ENCODE results near the gene ACTL8.

ACTL8 gene, protein sequence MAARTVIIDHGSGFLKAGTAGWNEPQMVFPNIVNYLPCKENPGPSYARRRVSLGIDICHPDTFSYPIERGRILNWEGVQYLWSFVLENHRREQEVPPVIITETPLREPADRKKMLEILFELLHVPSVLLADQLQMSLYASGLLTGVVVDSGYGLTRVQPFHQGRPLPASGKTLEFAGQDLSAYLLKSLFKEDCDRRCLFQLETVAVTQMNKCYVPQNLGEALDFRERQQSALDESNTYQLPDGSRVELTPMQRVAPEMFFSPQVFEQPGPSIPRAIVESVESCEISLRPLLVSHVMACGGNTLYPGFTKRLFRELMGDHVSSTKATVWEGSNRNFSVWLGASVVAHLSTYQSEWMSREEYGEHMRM

DNA sequence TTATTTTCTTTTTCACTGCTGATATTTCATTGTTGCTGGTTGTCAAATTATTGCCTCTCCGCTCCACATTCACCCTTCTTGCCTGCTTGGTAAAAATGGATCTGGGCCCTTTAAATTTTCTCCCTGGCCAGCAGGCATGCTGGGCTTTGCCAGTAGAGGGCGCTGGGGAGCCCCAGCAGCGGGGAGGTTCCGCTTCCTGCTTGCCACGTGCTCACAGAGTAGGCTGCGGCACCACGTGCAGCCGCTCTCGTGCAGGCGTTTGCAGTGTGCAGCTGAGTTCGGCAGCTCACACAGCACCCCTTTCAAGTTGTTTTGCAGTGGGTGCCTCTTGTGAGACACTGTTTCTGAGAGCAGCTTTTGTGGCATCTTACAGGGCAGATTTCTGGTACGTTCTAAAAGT is at the start of gene ACTL8:
Gene ACTL8, plus strand, starts transcription at position 214 of the 400 bp plus-strand sequence. CDS start 67,676 bp downstream, outside the sequence.
- FAIRE-seq, result no peak

DNA sequence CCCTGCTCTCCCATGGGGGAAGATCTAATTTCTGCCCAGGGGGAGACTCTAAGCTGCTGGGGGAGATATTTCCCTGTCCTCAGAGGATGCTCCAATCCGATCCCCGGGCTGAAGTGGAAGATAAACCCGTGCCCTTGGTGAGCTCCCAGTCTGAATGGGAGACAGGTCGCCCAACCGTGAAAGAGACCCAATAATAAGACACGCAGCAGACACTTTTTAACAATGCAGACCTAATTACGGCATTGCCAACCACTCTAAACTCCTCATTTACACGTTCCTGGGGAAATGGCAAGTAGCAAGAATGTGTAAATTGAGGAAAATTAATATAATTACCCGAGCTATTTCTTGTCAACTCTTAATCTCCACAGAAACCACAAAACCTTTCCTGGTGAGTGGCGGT is 48.7 kb upstream of the ACTL8 start:
- FAIRE-seq, result no peak

DNA sequence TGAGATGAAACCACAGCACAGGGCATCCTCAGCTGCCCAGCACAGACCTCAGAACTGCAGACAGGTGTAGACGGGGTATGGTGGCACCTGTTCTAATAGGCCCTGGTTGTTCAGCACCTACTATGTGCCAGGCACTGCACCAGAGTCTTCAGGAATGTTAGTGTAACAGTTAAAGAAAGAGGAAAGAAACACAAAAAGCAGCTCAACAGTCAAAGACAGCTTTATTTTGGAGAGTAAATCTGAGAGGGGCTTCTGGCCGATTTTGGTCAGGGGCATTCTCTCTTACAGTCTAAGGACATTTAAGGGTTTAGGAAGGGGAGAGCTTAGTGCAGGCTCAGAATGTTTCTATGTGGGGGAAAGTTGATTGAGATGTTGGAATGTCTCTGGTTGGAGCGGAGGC is 45.2 kb upstream of the ACTL8 start:
- no peak for FAIRE-seq

DNA sequence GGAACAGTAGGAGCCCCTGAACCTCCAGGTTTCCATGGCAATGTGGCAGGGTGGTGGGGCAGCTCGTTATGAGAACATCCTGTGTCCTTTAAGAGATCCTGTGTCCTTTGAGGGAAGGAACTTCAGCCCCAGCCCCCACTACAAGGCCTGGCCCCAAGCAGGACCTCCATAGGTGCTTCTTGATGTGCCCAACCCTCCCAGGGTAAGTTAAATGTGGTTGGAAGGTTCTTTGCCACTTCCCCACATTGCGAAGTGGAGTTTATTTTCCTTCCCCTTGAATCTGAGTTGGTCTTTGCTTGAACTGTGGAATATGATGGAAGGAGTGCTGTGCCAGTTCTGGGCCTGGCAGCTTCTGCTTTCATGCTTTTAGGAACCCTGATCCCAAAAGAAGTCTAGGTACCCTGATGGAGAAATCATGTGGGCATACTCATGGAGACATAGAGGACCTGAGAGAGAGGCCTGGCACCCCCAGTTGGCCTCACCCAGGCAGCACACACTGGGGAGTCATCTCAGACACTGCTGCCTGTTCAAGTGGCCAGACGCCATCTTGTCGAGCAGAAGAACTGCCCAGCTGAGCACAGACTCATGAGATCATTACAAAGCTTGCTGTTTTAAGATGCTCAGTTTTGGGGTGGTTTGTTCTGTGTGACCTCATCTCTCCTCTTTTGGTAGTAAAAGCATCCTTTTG is 44.1 kb upstream of the ACTL8 start:
- no peak for FAIRE-seq

DNA sequence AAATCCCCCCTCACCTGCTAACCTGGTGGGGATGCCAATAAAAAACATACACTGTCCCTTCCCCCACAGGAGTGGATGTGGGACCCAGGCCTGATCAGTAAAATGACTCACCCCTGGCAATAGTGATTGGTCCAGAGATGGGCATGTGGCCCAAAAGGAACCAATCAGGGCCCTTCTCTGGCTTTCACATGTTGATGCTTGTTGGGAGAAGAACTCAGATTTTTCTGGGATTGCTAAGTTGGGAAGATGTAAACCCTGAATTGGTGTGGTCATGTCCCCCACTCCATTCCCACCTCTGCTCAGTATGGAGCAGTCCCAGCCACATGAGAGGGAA is 43.6 kb upstream of the ACTL8 start:
- FAIRE-seq, result no peak

DNA sequence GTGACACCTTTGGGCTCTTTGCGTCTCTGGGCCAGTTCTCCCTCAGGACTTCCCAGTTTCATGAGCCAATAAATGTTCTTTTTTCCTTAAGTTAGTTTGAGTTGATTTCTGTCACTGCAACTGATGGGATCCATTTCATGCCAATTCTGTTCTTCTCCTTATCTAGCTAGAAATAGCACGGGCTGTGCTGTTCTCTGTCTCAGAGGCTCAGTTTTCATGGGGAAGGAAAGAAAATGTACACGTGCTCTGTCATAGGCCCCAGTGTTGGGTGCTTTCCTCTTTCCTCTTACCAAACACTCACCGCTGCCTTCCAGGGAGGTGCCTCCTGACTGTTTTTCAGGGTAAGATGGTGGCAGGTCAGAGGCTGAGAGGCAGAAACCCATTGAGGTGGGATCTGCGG is 43.2 kb upstream of the ACTL8 start:
- no peak for FAIRE-seq

DNA sequence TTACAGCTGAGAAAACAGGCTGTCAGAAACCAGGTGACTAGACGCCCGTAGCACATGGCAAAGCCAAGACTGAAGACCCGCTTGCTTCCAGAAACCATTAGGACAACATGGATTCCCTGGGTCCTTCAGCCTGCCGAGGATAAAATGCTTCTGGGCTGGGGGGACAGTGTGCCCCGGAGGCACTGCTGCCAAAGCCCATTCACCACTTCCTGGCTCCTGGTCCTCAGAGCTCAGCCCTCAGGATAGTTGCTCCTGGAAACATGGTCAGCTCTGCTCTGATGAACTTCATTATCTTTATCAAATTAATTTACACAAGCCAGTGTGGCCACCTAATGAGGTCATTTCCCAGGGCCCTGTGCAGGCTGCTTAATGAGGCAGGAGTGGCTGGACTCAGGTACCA is 41.1 kb upstream of the ACTL8 start:
- FAIRE-seq, result no peak

DNA sequence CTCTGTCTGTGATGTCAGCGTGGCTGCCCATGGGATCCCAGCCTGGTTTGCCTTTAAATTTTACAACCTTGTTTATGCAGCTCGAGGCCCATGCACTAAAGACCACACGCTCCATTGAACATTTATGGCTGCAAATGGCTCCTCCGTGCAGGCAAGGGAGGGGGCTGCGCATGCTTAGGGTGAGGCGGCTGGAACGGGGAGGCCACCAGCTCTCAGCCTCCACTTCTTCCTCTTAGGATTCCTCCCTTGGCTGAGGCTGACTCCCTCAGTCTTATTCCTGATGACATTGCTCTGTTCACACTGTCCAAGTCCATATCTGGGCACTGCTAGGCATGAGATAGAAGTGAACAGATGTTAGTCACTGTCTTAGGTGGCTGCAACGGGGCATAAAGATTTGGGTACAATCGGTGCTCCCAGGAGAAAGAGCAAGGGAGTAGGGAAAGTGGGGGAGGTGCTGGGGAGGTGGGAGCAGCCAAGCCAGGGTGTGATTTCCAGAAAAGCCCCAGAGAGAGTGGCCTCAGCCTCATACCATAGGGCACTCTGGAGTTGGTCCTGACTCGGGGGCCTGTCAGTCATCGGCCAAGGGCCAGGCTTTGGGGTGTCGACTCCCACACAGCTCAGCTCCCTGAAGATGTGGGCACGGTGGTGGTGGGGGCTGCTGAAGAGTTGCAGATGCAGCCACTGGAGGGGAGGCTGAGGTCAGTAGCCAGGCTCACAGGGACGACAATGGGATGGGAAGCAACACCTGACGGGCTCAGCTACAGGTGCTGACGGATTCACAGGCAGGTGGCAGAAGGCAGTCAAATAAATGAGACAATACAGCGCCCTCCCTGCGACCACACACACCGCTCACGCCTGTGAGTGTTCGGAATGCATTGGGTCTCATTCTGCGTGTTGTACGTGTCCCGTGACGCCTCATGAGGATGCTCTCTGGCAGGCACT is 37.3 kb upstream of the ACTL8 start:
- FAIRE-seq, result no peak

DNA sequence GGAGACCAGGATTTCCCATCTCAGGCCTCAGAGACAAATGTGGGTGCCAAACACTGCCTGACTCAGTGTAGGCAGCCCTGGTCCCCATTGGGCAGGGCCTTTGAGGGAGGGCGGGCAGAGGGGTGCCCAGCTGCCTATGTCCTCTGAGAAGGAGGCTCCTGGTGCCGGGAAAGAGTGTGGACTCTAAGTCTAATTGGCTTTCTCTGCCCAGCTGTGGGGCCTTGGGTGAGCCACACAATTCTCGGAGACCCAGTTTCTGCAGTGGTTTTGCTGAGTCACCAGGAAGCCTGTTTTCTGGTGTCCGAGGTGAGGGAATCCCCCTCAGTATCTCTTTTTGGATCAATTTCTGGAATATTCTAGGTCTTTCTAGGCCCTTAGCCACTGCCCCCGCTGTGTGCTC is 35.3 kb upstream of the ACTL8 start:
- FAIRE-seq, result no peak

DNA sequence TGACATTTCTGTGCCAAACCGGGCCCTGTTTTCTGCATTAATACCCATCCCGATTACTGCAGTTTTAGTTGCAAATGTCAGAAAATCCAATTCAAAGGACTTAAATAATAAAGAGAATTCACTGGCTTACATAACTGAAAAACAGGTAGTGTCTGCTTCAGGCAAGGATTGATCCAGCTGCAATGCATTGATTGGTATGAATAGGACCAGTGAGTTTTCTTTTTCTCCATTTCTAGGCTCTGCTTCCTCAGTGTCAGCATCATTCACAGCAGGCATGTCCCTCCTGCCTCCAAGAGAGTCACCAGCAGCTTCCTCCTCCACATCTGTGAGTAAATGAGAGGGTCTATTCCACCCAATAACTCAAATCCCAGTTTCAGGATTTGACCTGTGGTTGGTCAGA is 33.7 kb upstream of the ACTL8 start:
- no peak for FAIRE-seq

DNA sequence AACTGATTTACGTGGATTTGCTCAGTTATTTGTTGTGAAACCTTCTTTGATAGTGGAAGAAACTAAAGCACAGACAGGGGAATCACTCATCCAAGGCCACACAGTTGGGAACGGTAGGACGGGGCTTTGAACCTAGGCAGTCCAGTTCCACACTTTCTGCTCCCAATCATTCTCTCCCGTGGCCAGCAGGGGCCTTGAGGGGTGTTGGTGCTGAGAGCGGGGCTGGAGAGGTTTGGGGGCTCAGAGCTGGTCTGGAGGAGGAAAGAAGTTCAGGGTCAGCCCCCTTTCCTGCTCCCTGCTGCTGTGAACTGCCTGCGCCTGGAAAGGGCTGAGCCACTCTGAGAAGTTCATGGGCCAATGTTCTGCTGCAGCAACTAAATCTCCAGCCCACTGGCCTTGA is 31.4 kb upstream of the ACTL8 start:
- no peak for FAIRE-seq

DNA sequence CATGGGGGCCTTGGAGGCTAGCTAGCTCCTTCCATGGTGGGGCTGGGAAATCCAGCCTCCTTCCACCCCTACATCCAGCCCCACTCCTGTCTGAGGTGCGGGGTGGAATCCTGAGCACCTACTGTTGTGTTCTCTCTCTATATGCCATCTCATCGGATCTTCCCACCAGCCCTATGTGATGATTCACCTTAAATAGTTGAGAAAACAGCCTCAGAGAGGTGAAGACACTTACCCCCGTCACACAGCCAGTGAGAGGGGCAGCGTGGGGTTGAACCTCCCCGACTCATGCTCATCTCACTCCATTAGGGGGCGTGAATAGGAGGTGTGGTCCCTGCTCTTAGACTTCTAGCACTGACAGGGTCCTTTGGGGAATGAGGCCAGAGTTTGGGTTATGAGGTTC is 31.0 kb upstream of the ACTL8 start:
- FAIRE-seq, result no peak

DNA sequence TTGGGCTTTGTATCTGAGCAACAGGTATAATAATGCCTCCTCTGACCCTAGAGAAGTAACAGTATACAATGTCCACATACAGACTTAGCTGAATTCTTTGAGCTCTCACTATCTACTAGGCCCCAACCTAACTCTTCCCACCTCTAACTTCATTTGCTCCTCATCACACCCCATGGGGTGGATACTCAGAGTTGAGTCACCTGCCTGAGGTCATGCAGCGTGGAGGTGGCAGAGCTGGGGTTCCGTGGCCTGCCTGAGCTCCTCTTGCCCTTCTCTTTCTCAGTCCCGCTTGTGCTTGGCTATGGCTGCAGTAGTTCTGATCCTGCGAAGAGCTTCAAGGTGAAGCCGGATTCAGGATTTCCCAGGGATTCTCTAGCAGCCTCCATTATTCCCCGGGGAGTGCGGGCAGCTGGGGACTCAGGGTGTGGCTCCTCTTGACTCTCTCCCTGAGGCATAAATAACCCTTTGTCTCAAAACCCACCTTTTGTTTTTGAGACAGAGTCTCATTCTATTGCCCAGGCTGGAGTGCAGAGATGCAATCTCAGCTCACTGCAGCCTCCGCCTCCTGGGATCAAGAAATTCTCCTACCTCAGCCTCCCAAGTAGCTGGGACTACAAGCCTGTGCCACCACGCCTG is 29.9 kb upstream of the ACTL8 start:
- no peak for FAIRE-seq

DNA sequence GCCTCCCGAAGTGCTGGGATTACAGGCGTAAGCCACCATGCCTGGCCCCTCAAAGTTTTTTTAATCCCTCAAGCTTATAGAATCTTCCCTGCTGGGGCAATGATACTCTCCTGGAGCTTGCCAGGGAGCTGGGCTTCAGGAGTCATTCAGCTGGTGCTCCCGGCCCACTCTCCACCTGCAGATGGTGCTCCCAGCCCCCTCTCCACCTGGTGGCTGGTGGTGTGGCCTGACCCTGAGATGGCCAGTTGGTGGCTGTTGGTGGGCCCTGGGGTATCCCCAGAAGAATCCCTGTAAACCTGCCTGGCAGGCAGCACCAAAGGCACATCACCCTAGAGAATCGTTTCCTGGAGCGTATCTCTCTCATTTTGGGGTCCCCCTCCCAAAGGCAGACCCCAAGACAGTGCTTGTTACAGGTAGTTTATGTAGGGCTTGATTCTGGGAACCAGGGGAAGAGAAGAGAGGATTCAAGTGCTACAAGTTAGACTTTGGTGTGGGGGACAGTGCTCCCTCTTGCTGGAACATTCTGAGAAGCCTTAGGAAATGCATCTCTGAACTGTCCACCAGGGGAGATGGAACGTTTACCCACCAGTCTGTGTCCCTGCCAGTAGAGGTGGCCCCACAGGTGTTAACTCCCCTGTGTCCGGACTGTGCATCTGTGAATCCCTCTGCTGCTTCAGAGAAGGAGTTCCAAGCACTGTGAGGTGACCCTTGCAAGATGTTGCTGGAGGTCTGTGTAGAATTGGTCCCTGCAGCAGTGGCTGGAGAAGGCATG is 29.1 kb upstream of the ACTL8 start:
- no peak for FAIRE-seq

DNA sequence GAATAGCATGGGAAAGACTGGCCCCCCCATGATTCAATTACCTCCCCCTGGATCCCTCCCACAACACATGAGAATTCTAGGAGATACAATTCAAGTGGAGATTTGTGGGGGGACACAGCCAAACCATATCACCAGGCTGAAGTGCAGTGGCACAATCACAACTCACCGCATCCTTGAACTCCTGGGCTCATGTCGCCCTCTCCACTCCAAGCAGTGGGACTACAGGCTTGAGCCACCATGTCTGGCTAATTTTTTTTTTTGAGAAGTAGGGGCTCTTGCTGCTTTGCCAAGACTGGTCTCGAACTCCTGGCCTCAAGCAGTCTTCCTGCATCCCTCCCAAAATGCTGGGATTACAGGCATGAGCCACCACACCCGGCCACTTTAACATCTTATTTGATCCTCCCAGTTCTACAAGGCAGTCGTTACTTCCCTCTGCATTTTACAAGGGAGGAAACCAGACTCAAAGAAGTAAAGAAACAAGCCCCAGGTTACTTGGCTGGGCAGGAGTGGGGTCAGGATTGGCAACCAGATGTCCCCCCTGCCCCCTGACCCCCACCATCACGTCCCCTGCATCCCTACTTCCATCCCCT is 26.9 kb upstream of the ACTL8 start:
- FAIRE-seq, result no peak

DNA sequence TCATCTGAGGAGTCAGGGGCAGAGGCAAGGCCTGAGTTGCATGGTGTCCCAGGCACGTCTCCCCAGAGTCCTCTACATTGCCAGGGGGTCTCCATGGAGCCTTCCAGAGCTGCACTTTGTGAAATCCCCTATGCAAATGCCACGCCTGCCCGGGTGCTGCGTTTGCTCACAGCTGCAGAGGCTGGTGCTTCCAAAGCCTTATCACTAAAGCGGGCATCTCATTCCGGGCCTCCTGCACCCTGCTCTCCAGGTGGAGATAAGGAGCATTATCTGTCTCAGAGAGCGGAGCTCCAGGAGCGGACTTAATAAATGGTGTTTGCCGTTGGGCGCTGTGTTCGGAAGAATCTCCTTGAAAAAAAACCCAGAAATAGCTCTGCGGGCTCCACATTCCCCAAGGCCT is 25.9 kb upstream of the ACTL8 start:
- FAIRE-seq, result no peak

DNA sequence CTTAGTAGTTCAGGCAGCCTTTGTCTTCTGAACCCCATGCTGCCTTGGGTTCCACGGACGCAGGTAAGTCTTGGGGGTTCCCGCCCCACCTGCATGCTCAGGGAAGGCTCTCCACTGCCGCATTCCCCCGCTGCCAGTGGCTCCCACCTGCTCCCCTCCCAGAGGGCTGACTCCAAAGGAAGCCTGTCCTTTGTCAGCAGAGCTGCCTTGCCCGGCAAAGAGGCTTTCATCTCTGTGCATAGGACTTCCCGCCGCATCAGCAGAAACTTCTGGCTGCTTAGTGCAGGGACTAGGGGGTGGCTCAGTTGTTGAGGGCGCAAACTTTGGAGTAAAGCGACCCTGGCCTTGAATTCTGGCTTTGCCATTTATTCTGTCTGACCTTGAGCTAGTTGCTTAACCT is 25.2 kb upstream of the ACTL8 start:
- no peak for FAIRE-seq

DNA sequence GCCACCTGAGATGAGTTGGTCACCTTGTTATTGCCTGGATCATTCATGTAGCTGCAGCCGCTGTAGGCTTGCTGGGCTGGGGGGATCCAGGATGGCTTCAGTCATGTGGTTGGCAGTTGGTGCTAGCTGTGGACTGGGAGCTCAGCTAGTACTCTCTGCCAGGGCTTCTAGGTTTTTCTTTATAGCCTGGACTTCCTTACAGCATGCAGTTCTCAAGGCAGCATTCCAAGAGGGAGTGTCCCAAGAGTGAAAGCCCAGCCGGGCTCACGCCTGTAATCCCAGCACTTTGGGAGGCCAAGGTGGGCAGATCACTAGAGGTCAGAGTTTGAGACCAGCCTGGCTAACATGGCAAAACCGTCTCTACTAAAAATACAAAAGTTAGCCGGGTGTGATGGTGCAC is 23.7 kb upstream of the ACTL8 start:
- FAIRE-seq, result no peak

DNA sequence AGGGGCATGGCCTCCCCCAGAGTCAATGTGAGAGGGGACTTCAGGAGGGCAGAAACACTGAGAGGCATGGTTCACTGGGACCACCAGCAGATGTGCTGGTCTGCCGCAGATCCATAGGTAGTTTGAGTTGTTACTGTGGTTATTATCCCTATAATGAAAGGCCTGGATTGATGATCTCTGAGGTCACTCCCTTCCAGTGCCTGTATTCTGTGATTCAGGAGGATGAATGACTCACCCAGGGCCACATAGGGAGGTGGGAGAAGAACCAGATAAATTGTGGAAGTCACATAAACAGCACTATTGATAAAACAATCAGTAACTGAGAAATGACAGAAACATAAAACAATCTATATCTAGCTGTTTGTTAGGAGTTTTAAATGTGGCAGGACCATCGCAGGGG is 22.7 kb upstream of the ACTL8 start:
- FAIRE-seq, result no peak

DNA sequence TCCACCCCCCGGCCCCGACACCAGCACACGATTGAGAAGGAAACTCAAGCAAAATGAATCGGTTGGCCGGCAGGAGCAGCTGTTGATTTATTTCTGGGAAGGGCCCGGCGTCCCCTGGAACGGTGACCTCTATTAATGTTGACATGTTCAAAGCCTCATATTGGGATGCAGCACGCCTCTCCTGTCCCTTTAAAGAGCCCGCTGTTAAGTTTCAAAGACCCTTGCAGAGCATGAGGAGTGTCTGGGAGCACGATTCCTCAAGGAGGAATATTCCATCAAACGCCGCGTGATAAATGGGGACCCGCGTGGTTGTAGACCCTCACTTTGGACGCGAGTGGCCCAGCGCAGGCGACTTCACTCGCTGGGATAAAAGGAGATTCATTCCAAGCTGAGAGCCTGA is 21.5 kb upstream of the ACTL8 start:
- FAIRE-seq, result no peak

DNA sequence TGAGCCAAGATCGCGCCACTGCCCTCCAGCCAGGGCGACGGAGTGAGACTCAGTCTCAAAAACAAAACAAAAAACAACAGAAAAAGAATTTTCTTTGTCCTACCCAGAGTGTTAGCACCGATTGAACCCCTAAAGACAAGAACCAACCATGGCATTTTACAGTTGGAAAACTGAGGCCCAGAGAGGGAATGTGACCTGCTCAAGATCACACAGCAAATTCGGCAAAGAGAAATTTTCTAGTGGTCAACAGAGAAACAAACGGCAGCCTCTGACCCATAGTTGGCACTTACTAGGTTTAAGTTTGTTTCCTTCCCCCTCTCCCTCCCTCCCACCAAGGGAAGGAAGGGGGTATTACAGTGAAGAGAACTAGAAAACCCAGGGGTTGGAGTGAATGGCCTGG is 20.5 kb upstream of the ACTL8 start:
- no peak for FAIRE-seq

DNA sequence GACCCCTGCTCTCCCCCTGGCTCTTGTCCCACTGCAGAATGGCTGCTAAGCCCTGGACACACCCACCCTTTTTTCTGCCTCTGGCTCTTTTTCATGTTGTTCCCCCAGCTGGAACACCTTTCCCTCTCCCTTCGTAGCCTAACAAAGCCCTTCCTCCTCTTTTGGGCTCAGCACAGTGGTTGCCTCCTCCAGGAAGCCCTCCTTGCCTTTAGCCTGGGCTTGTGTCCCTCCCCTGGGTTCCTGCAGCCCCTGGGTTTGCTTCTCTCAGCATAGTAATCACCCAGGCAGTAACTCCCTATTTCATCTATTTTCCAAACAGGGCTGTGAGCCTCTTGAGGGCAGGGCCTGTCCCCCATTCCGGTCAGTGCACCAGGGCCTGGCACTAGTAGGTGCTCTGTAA is 19.8 kb upstream of the ACTL8 start:
- FAIRE-seq, result no peak

All from A204.1 (cell line).